GM19099 (cell line): ENCODE data around the gene LRRK1.

ENCODE experiments used
- POLR2A ChIP-seq: IDR thresholded peaks from 3 replicates; pipeline ENCODE4 v1.6.1; 2011; ENCODE audit warnings: low read depth; ENCODE audit not compliant: insufficient read length; ENCODE audit errors: extremely low read depth

LRRK1 gene

DNA sequence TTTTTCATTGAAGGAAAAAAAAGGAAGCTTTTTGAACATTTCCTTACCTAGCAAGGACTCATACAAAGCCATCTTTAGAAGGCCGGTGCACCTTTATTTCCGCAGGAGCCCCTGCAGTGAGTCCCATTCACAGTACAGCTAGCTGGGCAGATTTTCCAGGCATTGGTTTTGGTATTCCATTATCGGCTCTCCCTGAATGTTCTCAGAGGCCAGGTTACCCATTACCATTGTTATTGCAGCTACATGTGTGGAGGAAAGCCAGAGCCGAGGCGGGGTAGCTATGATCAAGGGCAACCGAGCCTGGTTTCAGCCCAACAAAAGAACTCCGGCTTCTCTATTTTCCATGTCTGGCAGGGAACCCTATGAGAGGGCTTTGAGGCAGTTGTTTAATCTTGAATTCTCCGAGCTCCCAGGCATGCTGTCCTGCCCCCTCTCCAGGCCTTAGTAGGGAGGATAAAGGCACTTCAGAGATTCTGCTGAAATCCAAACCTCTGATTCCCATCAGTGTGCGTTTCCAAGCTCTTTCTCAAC, 100.3 kb downstream of the LRRK1 start:
- TF ChIP-seq POLR2A, result no peak

DNA sequence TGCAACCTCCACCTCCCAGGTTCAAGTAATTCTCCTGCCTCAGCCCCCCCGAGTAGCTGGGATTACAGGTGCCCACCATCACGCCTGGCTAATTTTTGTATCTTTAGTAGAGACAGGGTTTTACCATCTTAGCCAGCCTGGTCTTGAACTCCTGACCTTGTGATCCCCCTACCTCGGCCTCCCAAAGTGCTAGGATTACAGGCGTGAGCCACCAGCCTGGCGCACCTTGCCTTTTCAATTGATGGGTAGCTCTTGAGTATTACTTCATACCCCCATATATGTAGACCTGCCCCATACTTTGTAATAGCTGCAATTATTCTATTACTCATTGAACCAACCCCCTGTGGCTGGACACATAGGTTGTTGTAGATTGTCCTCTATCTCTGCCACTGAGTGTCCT, 101.3 kb downstream of the LRRK1 start:
- TF ChIP-seq POLR2A, result no peak

DNA sequence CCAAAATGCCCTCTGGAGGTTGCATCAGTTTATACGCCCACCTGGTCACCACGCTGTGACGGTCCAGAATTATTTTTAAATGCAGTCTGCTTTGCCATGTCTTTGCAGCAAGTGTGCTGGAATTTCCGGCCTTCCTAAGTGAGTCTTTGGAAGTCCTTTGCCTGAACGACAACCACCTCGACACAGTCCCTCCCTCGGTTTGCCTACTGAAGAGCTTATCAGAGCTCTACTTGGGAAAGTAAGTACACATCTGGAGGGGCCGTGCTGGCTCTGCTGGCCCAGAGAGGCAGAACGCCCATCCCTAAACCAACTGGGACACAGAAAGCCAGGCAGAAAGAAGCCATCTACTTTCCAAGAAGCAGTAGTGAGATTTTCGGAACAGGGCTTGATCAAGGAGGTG, 101.8 kb downstream of the LRRK1 start:
- TF ChIP-seq POLR2A, result no peak

DNA sequence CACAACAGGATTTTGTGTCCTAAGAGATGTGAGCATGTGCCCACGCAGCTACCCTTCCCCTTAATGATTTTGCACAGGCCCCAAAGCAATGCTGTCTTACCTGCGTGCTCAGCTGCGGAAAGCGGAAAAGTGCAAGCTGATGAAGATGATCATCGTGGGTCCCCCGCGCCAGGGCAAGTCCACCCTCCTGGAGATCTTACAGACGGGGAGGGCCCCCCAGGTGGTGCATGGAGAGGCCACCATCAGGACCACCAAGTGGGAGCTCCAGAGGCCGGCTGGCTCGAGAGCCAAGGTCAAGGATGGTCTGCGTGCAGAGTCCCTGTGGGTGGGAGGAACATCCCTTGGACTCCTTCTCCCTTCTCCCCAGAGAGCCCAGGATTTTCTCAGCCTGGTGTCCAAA, 103.1 kb downstream of the LRRK1 start:
- no peak for TF ChIP-seq POLR2A

DNA sequence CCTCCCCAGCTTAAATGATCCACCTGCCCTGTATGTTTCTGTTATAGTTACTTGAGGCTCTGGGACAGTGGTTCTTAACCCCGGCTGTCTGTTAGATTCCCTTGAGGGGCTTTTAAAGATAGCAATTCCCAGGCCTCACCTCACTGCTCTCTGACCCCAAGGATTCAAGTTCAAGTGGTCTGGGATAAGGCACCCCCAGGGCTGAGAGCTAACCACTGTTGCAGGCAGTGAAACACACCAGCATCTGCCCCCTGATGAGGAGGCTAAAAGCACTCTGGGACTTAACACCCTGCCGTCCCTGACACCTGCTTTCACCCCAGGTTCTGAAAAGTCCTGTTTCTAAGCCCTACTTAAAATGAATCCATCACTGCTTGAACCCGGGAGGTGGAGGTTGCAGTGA, 103.7 kb downstream of the LRRK1 start:
- no peak for TF ChIP-seq POLR2A

DNA sequence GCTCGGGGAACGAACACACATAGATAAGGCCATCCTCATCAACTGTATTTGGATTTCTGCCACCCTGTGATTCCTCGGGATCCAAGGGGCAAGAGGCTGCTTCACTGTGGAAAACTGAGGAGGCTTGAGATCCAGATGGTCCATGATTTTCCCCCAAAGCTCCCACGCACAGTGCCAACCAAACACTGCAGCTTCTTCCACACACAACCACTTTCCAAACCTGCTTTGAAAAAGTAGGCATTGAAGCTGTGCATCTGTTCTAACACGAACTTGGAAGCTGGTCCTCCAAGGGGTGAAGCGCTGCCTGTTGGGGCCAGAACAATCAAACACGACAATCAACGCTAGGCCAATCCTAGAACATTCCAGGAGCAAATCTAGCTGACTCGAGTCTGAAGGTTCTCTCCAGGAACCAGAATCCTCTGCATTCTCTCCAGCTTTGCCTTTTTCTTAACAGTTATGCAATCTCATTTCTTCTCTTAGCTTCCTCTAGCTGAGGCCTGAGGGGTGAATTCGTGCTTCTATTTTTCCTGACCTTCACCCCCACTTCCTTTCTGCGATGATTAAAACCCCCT, 104.4 kb downstream of the LRRK1 start:
- TF ChIP-seq POLR2A, result no peak

DNA sequence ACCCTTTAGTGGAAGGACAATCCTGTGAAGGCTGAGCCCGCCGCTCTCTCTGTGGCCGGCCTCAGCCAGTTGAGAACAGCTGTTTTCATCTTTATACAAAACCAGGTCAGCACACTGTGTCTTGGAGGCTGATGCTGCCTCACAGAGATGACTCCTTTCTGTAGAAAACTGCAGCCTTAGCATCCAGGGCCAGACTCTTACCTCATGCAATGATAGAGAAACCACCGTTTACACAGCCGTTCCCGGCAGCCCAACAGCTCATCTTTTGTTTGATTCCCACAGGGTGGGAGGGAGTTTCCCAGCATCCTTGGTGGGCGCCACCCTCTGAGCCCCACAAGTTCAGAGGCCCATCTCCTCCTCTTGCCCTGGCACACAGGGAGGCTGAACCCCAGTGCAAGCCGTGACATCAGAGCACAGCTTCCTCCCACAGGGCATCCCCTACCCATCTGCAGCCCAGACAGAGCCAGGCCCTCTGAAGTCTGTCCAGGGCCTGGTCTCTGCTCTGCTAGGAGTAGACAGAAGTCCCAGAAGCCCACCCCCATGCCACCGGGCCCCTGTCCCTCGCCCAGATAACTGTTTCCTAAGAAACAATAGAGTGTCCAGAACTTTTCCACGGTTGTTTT, 105.0 kb downstream of the LRRK1 start:
- TF ChIP-seq POLR2A, result no peak

DNA sequence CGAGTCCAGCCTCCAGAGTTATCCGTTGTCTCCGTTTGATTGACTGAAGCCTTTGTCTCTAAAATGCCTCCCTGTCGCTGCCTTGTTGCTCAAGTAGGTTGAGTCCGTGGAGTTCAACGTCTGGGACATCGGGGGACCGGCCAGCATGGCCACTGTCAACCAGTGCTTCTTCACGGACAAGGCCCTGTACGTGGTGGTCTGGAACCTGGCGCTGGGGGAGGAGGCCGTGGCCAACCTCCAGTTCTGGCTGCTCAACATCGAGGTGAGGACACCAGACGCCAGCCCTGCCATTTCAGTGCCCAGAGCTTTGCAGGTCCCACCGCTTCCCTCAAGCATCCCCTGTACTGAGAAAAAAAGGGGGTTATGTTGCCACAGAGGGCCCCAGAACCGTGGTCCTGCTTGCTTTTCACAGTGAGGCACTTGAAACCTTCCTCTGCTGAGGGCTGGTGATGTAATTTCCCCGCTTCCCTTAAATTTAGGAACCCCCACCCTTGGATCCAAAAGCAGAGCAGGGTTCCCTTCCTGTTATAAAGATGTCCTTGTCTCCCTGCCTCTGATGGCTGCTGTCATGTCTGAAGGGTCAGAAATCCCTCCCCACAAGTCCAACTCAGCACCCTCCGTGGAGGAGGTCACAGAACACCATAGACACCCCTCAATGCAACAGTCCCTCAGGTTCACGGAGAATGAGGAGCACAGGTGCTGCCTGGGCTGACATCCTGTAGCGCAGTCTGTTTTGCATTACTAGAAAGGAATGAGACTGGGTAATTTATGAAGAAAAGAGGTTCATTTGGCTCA, 105.7 kb downstream of the LRRK1 start:
- no peak for TF ChIP-seq POLR2A

DNA sequence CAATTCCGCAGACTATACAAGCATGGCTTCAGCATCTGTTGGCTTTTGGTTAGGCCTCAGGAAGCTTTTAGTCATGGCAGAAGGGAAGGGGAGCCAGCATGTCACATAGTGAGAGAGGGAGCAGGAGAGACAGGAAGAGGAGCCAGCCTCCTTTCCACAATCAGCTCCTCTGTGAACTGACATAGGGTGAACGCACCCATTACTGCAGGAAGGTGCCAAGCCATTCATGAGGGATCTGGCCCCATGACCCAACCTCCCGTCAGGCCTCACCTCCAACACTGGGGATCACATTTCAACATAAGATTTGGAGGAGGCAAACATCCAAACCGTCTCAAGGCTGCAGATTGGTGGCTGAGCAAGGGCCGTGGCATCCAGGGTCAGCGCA, 106.3 kb downstream of the LRRK1 start:
- TF ChIP-seq POLR2A, result no peak

DNA sequence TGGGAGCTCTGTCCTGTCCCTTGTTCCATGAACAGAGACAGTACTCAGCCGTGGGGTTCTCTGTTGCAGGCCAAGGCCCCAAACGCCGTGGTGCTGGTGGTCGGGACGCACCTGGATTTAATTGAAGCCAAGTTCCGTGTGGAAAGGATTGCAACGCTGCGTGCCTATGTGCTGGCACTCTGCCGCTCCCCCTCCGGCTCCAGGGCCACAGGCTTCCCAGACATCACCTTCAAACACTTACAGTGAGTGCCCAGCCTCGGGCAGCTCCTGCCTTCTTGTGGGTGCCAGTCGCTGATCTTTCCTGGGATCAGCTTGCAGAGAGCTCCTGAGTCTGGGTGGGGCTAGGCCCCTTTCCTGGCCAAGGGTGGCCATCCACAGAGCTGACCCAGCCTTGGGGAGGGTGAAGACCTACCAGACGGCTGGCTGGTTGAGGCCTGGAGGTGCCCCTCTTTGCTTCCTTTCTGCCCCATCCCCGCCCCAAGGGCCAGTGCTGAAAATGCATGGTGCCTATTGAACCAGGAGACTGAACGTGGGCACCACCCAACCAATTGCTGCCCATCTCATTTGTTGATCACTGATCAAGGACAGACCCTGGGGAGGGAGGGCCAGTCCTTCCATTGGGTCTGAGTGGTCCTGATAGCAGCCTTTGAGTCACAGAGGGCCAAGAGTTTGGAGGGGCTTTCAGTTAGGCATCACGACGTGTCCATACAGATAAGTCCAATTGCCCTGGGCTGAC, 106.9 kb downstream of the LRRK1 start:
- no peak for TF ChIP-seq POLR2A

DNA sequence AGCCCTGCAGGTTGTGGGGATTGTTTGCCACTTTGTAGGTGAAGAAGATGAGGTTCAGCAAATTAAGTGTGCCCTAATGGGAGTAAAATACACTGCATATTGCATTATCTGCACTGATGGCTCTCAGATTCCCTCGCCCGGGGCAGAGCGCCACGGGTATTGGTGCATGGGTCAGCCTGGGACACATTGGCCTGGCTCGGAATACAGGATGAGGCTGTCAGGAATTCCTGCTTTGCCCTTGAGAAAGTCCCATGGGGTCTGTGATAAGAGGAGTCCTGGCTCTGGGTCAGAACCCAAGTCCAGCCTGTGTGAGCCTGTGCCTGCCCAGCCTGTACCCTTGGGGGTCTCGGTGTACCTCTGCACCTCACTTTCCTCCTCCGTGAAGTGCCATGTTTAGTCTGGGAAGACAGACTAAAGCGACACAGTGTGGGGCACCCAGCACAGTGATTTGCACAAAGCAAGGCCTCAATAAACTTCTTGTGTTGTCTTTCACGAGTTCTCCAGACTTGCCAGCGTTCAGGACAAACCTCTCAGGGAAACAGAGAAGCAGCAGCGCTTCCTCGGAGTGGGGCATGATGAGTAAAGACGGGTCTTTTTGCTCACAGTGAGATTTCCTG, 107.6 kb downstream of the LRRK1 start:
- no peak for TF ChIP-seq POLR2A

DNA sequence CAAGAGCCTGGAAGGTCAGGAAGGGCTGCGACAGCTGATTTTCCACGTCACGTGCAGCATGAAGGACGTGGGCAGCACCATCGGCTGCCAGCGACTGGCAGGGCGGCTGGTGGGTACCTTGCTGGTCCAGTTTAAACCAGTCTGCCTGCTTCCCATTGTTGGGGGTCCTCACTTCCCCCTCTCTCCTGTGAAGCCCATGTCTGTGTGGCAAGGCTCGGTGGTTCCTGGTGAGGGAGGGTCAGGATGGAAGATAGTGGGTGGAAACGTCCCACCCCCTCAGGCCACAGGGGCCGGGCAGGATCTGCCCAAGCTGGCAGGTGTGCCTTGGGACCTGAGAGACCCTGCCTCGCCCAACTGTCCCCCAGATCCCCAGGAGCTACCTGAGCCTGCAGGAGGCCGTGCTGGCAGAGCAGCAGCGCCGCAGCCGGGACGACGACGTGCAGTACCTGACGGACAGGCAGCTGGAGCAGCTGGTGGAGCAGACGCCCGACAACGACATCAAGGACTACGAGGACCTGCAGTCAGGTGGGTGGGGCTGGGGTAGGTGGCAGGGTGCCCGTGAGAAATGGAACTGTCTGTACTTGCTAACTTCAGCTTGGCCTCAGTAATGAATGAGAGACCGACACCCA, 108.2 kb downstream of the LRRK1 start:
- TF ChIP-seq POLR2A, result no peak

DNA sequence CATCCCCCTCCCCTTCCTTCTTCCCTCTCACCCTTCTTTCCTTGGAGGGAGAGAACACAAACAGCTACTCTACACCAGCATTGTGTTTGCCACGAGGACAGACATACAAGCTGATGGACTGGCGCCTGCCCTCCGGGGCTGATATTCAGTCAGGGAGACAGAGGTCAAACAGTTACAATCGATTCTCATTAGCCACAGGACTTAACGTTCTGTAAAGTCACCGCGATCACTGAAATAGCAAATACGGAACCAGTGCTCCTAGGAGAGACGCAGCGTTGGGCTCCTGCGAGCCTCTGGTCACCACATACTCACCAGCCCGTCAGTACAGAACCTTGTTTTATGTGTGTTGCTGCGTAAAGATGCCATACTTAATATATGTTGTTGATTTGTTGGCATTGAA, 108.8 kb downstream of the LRRK1 start:
- TF ChIP-seq POLR2A, result no peak

DNA sequence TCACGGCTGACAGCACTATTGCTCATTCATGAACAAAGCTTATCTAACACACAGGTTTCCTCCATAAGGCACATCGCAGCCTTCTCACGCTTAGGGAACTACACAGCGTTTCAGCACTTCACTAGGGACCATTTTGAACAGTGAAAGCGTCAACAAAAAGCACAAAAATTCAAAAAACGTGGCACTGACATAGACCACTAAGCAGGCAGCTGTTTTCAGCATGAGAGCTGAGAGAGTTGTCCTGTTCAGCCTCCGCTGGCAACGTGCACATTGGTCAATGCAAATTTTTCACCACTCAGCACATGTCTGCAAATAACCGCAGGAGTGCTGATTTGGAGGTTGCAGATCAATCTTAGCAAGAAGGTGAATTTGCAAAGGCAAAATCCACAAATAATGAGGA, 109.2 kb downstream of the LRRK1 start:
- TF ChIP-seq POLR2A, result no peak
